IPS-18a (cell line): ENCODE results near the gene TCAP.
"Not testable (repeated sequence)": the region's sequence is repeated elsewhere in the genome, so short reads cannot be mapped to it uniquely, and the experiment has no call there.

Experiments
- H3K27ac ChIP-seq: one replicate; pipeline ENCODE4 v1.5.1; 2013; ENCODE audit warnings: low read length
- H3K27me3 ChIP-seq: one replicate; pipeline ENCODE4 v1.6.1; 2013; ENCODE audit warnings: mild to moderate bottlenecking, low read length; ENCODE audit not compliant: control insufficient read depth, insufficient read depth
- H3K36me3 ChIP-seq: one replicate; pipeline ENCODE4 v1.6.1; 2013; ENCODE audit warnings: low read depth, low read length; ENCODE audit not compliant: control insufficient read depth
- H3K4me1 ChIP-seq: one replicate; pipeline ENCODE4 v1.6.1; 2013; ENCODE audit warnings: low read depth, low read length; ENCODE audit not compliant: control insufficient read depth
- H3K4me3 ChIP-seq: one replicate; pipeline ENCODE4 v1.5.1; 2013; ENCODE audit warnings: low read length
- H3K9ac ChIP-seq: one replicate; pipeline ENCODE4 v1.6.1; 2013; ENCODE audit warnings: mild to moderate bottlenecking, low read length, moderate library complexity
- H3K9me3 ChIP-seq: one replicate; pipeline ENCODE4 v1.6.1; 2013; ENCODE audit warnings: low read depth, low read length; ENCODE audit not compliant: control insufficient read depth

TCAP gene

GRCh38 chr17:39687101-39687545, 22.0 kb downstream of the TCAP start:
- peaks cover 7% of the 10 kb centered on the region for H3K36me3 ChIP-seq
- no peaks in the 10 kb centered on the region for H3K9me3 ChIP-seq
- peak overlapping the region; percentile 89 for H3K4me3 ChIP-seq
- peak overlapping the region; percentile 18 for H3K27ac ChIP-seq
- no peaks in the 10 kb centered on the region for H3K27me3 ChIP-seq
- H3K9ac ChIP-seq, result peak overlapping the region; percentile 86
- H3K4me1 ChIP-seq, result peaks cover 19% of the 10 kb centered on the region

GRCh38 chr17:39687546-39688474, 22.7 kb downstream of the TCAP start, which contains the start of gene PGAP3:
Gene PGAP3 (minus strand): TSS chr17:39688057. CDS start chr17:39688014, 43 bp downstream.
- H3K27me3 ChIP-seq, result no peaks in the 10 kb centered on the region
- H3K36me3 ChIP-seq, result peaks cover 7% of the 10 kb centered on the region

GRCh38 chr17:39688475-39688835, 23.3 kb downstream of the TCAP start:
- H3K27ac ChIP-seq, result peak overlapping the region; percentile 96
- peak overlapping the region; percentile 86 for H3K9ac ChIP-seq

More at GRCh38 chr17:39687546-39688474, 22.7 kb downstream of the TCAP start, which contains the start of gene PGAP3:
- Histone ChIP-seq H3K27ac (peak within 1 kb of the TSS; percentile 96), H3K4me3 (peak within 1 kb of the TSS; percentile 89), H3K4me1 (peaks cover 19% of the 10 kb centered on the region), H3K9me3 (no peaks in the 10 kb centered on the region), H3K9ac (peak within 1 kb of the TSS; percentile 86)

GRCh38 chr17:39688945-39689344, 23.8 kb downstream of the TCAP start:
- Histone ChIP-seq H3K9ac (peak overlapping the region; percentile 86), H3K9me3 (no peaks in the 10 kb centered on the region), H3K4me3 (peak overlapping the region; percentile 89), H3K4me1 (peaks cover 19% of the 10 kb centered on the region), H3K36me3 (peaks cover 7% of the 10 kb centered on the region), H3K27me3 (no peaks in the 10 kb centered on the region), H3K27ac (peak overlapping the region; percentile 96)

More at GRCh38 chr17:39688475-39688835, 23.3 kb downstream of the TCAP start:
- Histone ChIP-seq H3K27me3 (no peaks in the 10 kb centered on the region), H3K4me3 (peak overlapping the region; percentile 89), H3K4me1 (peaks cover 19% of the 10 kb centered on the region), H3K9me3 (no peaks in the 10 kb centered on the region), H3K36me3 (peaks cover 7% of the 10 kb centered on the region)

- H3K4me3 ChIP-seq, result no peak overlapping the region
- no peaks in the 10 kb centered on the region for H3K27me3 ChIP-seq
- no peaks in the 10 kb centered on the region for H3K9me3 ChIP-seq
- no peaks in the 10 kb centered on the region for H3K36me3 ChIP-seq
- no peak overlapping the region for H3K9ac ChIP-seq
- peaks cover 35% of the 10 kb centered on the region for H3K4me1 ChIP-seq
- no peak overlapping the region for H3K27ac ChIP-seq
These were observed 29.4 kb downstream of the TCAP start for GRCh38 chr17:39694593-39694992.

GRCh38 chr17:39695089-39695474, 29.9 kb downstream of the TCAP start:
- no peaks in the 10 kb centered on the region for H3K9me3 ChIP-seq
- no peaks in the 10 kb centered on the region for H3K36me3 ChIP-seq
- no peak overlapping the region for H3K4me3 ChIP-seq
- H3K27ac ChIP-seq, result peak overlapping the region; percentile 66
- H3K27me3 ChIP-seq, result no peaks in the 10 kb centered on the region
- H3K9ac ChIP-seq, result no peak overlapping the region
- H3K4me1 ChIP-seq, result peaks cover 34% of the 10 kb centered on the region

GRCh38 chr17:39696731-39697130, 31.6 kb downstream of the TCAP start:
- H3K9ac ChIP-seq, result no peak overlapping the region
- H3K36me3 ChIP-seq, result no peaks in the 10 kb centered on the region
- H3K4me1 ChIP-seq, result peaks cover 36% of the 10 kb centered on the region
- no peaks in the 10 kb centered on the region for H3K27me3 ChIP-seq
- peak overlapping the region; percentile 25 for H3K27ac ChIP-seq
- H3K4me3 ChIP-seq, result peak overlapping the region; percentile 6
- H3K9me3 ChIP-seq, result no peaks in the 10 kb centered on the region

- Histone ChIP-seq H3K4me1 (peaks cover 43% of the 10 kb centered on the region), H3K27ac (no peak overlapping the region), H3K36me3 (no peaks in the 10 kb centered on the region), H3K27me3 (no peaks in the 10 kb centered on the region), H3K4me3 (no peak overlapping the region), H3K9me3 (no peaks in the 10 kb centered on the region), H3K9ac (no peak overlapping the region)
These were observed 32.8 kb downstream of the TCAP start for GRCh38 chr17:39697961-39698360.

- not testable (repeated sequence) for H3K9me3 ChIP-seq, H3K27ac ChIP-seq, H3K27me3 ChIP-seq, H3K36me3 ChIP-seq
- H3K4me3 ChIP-seq, result peak overlapping the region; percentile 91
- H3K4me1 ChIP-seq, result peaks cover 54% of the 10 kb centered on the region
- H3K9ac ChIP-seq, result peak overlapping the region; percentile 76
These were observed 34.1 kb downstream of the TCAP start for GRCh38 chr17:39699157-39699817.

GRCh38 chr17:39699818-39700147, 34.6 kb downstream of the TCAP start, which contains the start of gene ERBB2:
Gene ERBB2 (plus strand): TSS chr17:39700064. CDS start chr17:39700239, 175 bp downstream.
- Histone ChIP-seq H3K4me3 (peak within 1 kb of the TSS; percentile 91), H3K27me3 (no peaks in the 10 kb centered on the region), H3K27ac (peak within 1 kb of the TSS; percentile 56), H3K9ac (peak within 1 kb of the TSS; percentile 76), H3K9me3 (no peaks in the 10 kb centered on the region), H3K36me3 (no peaks in the 10 kb centered on the region), H3K4me1 (peaks cover 54% of the 10 kb centered on the region)

GRCh38 chr17:39700148-39700987, 35.2 kb downstream of the TCAP start:
- peaks cover 54% of the 10 kb centered on the region for H3K4me1 ChIP-seq
- H3K9me3 ChIP-seq, result no peaks in the 10 kb centered on the region
- H3K27me3 ChIP-seq, result no peaks in the 10 kb centered on the region
- H3K4me3 ChIP-seq, result peak overlapping the region; percentile 91
- peak overlapping the region; percentile 56 for H3K27ac ChIP-seq
- H3K36me3 ChIP-seq, result no peaks in the 10 kb centered on the region
- H3K9ac ChIP-seq, result peak overlapping the region; percentile 76
